ENCODE data around the gene LCORL.

DNA sequence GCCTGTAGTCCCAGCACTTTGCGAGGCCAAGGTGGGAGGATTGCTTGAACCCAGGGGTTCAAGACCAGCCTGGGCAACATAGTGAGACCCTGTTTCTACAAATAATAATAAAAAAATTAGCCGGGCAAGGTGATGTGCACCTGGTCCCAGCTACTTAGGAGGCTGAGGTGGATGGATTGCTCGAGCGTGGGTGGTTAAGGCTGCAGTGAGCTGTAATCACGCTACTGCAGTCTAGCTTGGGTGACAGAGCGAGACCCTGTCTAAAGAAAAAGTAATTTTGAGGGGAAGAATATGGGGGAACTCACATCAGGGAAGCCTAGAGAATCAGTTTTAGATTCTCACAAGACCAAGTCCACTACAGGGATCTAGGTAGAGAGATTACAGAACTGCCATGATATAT lies 28.9 kb upstream of the LCORL start:
- TF ChIP-seq POLR2AphosphoS5 (IDR thresholded peaks at IDR 0.05; ENCODE audit: low read depth, low read length) (no peak), POLR2A (IDR thresholded peaks at IDR 0.05; ENCODE audit: low read depth, low read length) (no peak)
